Neural cell (in vitro differentiated cells): ENCODE measurements around the gene NUB1. TPM values are rescaled to one million over a fixed set of nuclear protein-coding genes. Genes with fewer than 3 reads are reported as not detected.
A peak's percentile ranks its signal among the peaks of the same experiment; 100 is the strongest.

Experiments
- H2AFZ ChIP-seq: fragments of 200-600, 300-800 bp; sonication (generic), shearing (Covaris generic); 2 replicates; pipeline ENCODE4 v1.6.0; 2014; ENCODE audit warnings: low read depth, mild to moderate bottlenecking, antibody characterized with exemption, low read length, moderate library complexity
- H3F3A ChIP-seq: fragments of 200-600 bp; shearing (Covaris generic); 2 replicates; pipeline ENCODE4 v1.6.1; 2016; ENCODE audit warnings: mild to moderate bottlenecking, moderate library complexity, mixed read lengths, antibody characterized with exemption, low read length; ENCODE audit not compliant: insufficient read depth, poor library complexity, severe bottlenecking
- H3K27ac ChIP-seq: fragments of 200-600, 300-800 bp; sonication (generic), shearing (Covaris generic); 2 replicates; pipeline ENCODE4 v1.5.1; 2014; ENCODE audit warnings: mild to moderate bottlenecking, low read length, moderate library complexity
- H3K27me3 ChIP-seq: fragments of 300-800, 200-600 bp; sonication (generic), shearing (Covaris generic); 2 replicates; pipeline ENCODE4 v1.6.0; 2014; ENCODE audit warnings: mild to moderate bottlenecking, low read depth, low read length, moderate library complexity; ENCODE audit not compliant: insufficient read depth
- H3K36me3 ChIP-seq: fragments of 300-800, 200-600 bp; sonication (generic), shearing (Covaris generic); 2 replicates; pipeline ENCODE4 v1.5.1; 2014; ENCODE audit warnings: mild to moderate bottlenecking, antibody characterized with exemption, low read length, moderate library complexity; ENCODE audit not compliant: insufficient read depth
- H3K4me2 ChIP-seq: fragments of 300-800, 200-600 bp; sonication (generic), shearing (Covaris generic); 2 replicates; pipeline ENCODE4 v1.6.0; 2014; ENCODE audit warnings: mild to moderate bottlenecking, low read length
- H3K4me3 ChIP-seq: fragments of 300-800, 200-600 bp; sonication (generic), shearing (Covaris generic); 2 replicates; pipeline ENCODE4 v1.5.1; 2014; ENCODE audit warnings: mild to moderate bottlenecking, low read length, moderate library complexity
- H3K79me2 ChIP-seq: fragments of 200-600 bp; shearing (Covaris generic); replicated peaks from 2 replicates; pipeline ENCODE4 v1.6.0; 2014; ENCODE audit warnings: mild to moderate bottlenecking, low read length, moderate library complexity; ENCODE audit not compliant: insufficient read depth
- H3K9ac ChIP-seq: fragments of 300-800, 200-600 bp; sonication (generic), shearing (Covaris generic); 2 replicates; pipeline ENCODE4 v1.6.1; 2016; ENCODE audit warnings: mild to moderate bottlenecking, low read length, mixed read lengths
- H3K9me2 ChIP-seq: fragments of 200-600 bp; shearing (Covaris generic); 2 replicates; pipeline ENCODE4 v1.6.1; 2016; ENCODE audit warnings: mild to moderate bottlenecking, low read length, mixed read lengths; ENCODE audit not compliant: insufficient read depth
- H3K9me3 ChIP-seq: fragments of 200-600, 300-800 bp; sonication (generic), shearing (Covaris generic); 2 replicates; pipeline ENCODE4 v1.6.1; 2016; ENCODE audit warnings: mild to moderate bottlenecking, mixed run types, low read length, moderate library complexity, mixed read lengths
- H4K20me1 ChIP-seq: fragments of 200-600 bp; shearing (Covaris generic); 2 replicates; pipeline ENCODE4 v1.6.1; 2016; ENCODE audit warnings: mild to moderate bottlenecking, mixed run types; ENCODE audit not compliant: insufficient read depth
- EP300 ChIP-seq: fragments of 450-650 bp; conservative IDR thresholded peaks from 2 replicates; pipeline ENCODE4 v1.6.1; 2014; ENCODE audit warnings: antibody characterized with exemption, mild to moderate bottlenecking, moderate library complexity; ENCODE audit not compliant: poor library complexity, severe bottlenecking
- EZH2 ChIP-seq: fragments of 200-600, 300-800 bp; shearing (Covaris generic), sonication (generic); IDR thresholded peaks from 2 replicates; pipeline ENCODE4 v1.6.1; 2014; ENCODE audit warnings: antibody characterized with exemption, low read length, borderline replicate concordance, mild to moderate bottlenecking; ENCODE audit not compliant: insufficient read depth, poor library complexity, severe bottlenecking
- MXI1 ChIP-seq: fragments of 450-650 bp; conservative IDR thresholded peaks from 2 replicates; pipeline ENCODE4 v1.6.1; 2014; ENCODE audit warnings: antibody characterized with exemption, mild to moderate bottlenecking; ENCODE audit not compliant: poor library complexity, severe bottlenecking
- POLR2AphosphoS5 ChIP-seq: IDR thresholded peaks from 2 replicates; pipeline ENCODE4 v1.6.1; 2012
- RAD21 ChIP-seq: fragments of 450-650 bp; conservative IDR thresholded peaks from 2 replicates; pipeline ENCODE4 v1.6.1; 2014; ENCODE audit warnings: antibody characterized with exemption, mild to moderate bottlenecking, moderate library complexity
- SMC3 ChIP-seq: fragments of 450-650 bp; conservative IDR thresholded peaks from 2 replicates; pipeline ENCODE4 v1.6.1; 2014; ENCODE audit warnings: antibody characterized with exemption, mild to moderate bottlenecking, moderate library complexity; ENCODE audit not compliant: poor library complexity
- TAF1 ChIP-seq: IDR thresholded peaks from 2 replicates; pipeline ENCODE4 v1.6.1; 2012; ENCODE audit warnings: low read depth
- polyA minus RNA-seq: library from RNA; depleted of rRNA, polyadenylated mRNA; stranded (reverse); fragments of >200 nt; gene quantifications from 2 replicates; pipeline ENCODE4 v1.2.3, GENCODE V29; 2014
- polyA plus RNA-seq: library from polyadenylated mRNA; depleted of rRNA; stranded (reverse); fragments of >200 nt; gene quantifications from 2 replicates; pipeline ENCODE4 v1.2.3, GENCODE V29; 2014
- TF ChIP-seq, protein P1 (sequence below): IDR thresholded peaks from 2 replicates; pipeline ENCODE4 v1.6.1; 2012; ENCODE audit warnings: borderline replicate concordance
- TF ChIP-seq, protein P2 (sequence below): fragments of 450-650 bp; IDR thresholded peaks from 2 replicates; pipeline ENCODE4 v1.5.1; 2014; ENCODE audit warnings: antibody characterized with exemption, mild to moderate bottlenecking, moderate library complexity; ENCODE audit not compliant: poor library complexity, severe bottlenecking

The NUB1 gene, protein sequence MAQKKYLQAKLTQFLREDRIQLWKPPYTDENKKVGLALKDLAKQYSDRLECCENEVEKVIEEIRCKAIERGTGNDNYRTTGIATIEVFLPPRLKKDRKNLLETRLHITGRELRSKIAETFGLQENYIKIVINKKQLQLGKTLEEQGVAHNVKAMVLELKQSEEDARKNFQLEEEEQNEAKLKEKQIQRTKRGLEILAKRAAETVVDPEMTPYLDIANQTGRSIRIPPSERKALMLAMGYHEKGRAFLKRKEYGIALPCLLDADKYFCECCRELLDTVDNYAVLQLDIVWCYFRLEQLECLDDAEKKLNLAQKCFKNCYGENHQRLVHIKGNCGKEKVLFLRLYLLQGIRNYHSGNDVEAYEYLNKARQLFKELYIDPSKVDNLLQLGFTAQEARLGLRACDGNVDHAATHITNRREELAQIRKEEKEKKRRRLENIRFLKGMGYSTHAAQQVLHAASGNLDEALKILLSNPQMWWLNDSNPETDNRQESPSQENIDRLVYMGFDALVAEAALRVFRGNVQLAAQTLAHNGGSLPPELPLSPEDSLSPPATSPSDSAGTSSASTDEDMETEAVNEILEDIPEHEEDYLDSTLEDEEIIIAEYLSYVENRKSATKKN
- 40.0 and 48.4 TPM in 2 replicates for polyA plus RNA-seq
- 38.2 and 41.1 TPM in 2 replicates for polyA minus RNA-seq

DNA sequence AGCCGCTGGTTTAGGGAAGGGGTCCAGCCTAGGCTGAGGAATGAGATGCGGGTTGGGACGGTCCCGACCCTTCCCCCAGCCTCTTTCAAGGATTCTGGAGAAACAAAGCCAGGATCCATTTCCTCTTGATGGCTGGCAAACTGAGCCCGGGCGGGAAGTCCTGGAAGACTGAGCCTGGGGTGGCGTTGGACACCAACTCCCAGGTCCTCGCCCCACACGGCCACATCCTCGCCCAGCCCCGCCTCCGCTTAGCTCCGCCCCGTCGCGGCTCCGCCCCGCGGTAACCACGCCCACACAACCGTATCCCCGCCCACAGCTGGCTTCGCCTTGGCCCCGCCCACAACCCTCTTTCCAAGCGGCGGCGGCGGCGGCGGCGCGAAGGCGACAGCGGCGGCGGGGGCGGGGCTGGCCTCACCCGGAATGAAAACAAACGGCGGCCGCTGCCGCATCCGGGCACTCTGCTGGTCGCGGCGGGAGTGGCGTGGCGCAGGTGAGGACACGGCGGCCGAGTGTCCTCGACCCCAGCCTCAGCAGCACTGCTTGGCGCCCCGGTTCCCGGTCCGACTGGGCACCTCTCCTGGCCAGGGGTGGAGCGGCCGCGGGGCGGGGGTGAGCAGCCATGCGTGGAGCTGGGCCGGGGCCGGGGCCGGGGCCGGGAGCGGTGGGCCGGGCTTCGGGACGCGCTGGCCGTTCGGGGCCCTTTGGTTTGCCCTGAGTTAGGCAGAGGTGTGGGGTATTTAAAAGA, at the start of gene NUB1:
Gene NUB1, plus strand, starts transcription at position 456 of the 745 bp plus-strand sequence. CDS start 3,538 bp downstream, outside the sequence.
- Histone ChIP-seq H3K9me2 (no peaks in the 10 kb centered on the region), H3K4me2 (peak within 1 kb of the TSS; percentile 59), H3K9ac (peak within 1 kb of the TSS; percentile 69), H3K27me3 (no peaks in the 10 kb centered on the region), H3F3A (no peaks in the 10 kb centered on the region), H3K4me3 (peak within 1 kb of the TSS; percentile 68), H2AFZ (peak within 1 kb of the TSS; percentile 84), H4K20me1 (no peaks in the 10 kb centered on the region), H3K27ac (peak within 1 kb of the TSS; percentile 9), H3K36me3 (peaks cover 6% of the 10 kb centered on the region), H3K9me3 (no peaks in the 10 kb centered on the region), H3K79me2 (peaks cover 3% of the 10 kb centered on the region)
- TF ChIP-seq EZH2 (no peak), SMC3 (peak; percentile 31), POLR2AphosphoS5 (peak; percentile 60), MXI1 (peak; percentile 85), TAF1 (no peak), RAD21 (no peak), EP300 (no peak)
- TF ChIP-seq, protein P1, sequence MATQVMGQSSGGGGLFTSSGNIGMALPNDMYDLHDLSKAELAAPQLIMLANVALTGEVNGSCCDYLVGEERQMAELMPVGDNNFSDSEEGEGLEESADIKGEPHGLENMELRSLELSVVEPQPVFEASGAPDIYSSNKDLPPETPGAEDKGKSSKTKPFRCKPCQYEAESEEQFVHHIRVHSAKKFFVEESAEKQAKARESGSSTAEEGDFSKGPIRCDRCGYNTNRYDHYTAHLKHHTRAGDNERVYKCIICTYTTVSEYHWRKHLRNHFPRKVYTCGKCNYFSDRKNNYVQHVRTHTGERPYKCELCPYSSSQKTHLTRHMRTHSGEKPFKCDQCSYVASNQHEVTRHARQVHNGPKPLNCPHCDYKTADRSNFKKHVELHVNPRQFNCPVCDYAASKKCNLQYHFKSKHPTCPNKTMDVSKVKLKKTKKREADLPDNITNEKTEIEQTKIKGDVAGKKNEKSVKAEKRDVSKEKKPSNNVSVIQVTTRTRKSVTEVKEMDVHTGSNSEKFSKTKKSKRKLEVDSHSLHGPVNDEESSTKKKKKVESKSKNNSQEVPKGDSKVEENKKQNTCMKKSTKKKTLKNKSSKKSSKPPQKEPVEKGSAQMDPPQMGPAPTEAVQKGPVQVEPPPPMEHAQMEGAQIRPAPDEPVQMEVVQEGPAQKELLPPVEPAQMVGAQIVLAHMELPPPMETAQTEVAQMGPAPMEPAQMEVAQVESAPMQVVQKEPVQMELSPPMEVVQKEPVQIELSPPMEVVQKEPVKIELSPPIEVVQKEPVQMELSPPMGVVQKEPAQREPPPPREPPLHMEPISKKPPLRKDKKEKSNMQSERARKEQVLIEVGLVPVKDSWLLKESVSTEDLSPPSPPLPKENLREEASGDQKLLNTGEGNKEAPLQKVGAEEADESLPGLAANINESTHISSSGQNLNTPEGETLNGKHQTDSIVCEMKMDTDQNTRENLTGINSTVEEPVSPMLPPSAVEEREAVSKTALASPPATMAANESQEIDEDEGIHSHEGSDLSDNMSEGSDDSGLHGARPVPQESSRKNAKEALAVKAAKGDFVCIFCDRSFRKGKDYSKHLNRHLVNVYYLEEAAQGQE = no peak
- TF ChIP-seq, protein P2, sequence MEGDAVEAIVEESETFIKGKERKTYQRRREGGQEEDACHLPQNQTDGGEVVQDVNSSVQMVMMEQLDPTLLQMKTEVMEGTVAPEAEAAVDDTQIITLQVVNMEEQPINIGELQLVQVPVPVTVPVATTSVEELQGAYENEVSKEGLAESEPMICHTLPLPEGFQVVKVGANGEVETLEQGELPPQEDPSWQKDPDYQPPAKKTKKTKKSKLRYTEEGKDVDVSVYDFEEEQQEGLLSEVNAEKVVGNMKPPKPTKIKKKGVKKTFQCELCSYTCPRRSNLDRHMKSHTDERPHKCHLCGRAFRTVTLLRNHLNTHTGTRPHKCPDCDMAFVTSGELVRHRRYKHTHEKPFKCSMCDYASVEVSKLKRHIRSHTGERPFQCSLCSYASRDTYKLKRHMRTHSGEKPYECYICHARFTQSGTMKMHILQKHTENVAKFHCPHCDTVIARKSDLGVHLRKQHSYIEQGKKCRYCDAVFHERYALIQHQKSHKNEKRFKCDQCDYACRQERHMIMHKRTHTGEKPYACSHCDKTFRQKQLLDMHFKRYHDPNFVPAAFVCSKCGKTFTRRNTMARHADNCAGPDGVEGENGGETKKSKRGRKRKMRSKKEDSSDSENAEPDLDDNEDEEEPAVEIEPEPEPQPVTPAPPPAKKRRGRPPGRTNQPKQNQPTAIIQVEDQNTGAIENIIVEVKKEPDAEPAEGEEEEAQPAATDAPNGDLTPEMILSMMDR = no peak

DNA sequence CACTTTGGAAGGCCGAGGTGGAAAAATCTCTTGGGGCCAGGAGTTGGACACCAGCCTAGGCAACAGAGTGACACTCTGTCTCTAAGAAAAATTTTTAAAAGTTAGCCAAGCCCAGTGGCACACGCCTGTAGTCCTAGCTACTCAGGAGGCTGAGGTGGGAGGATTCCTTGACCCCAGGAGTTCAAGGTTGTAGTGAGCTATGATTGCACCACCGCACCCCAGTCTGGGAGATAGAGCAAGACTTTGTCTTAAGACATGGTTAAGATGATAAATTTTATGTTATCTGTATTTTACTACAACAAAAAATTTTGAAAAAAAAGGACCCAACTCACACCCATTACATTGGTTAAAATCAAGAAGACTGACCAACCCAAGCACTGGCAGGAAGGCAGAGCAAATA, 48.8 kb upstream of the NUB1 start:
- Histone ChIP-seq H3K4me2 (no peak overlapping the region), H4K20me1 (no peaks in the 10 kb centered on the region), H3K27me3 (no peaks in the 10 kb centered on the region), H3K79me2 (no peaks in the 10 kb centered on the region), H2AFZ (no peak overlapping the region), H3K9me3 (no peaks in the 10 kb centered on the region), H3K9me2 (no peaks in the 10 kb centered on the region), H3K27ac (no peak overlapping the region), H3K4me3 (no peak overlapping the region), H3F3A (no peaks in the 10 kb centered on the region), H3K36me3 (no peaks in the 10 kb centered on the region), H3K9ac (no peak overlapping the region)
- no peak for TF ChIP-seq EP300
- TF ChIP-seq TAF1 = no peak
- no peak for TF ChIP-seq EZH2
- TF ChIP-seq, protein P1 = no peak
- no peak for TF ChIP-seq RAD21
- no peak for TF ChIP-seq MXI1
- TF ChIP-seq POLR2AphosphoS5 = no peak
- no peak for TF ChIP-seq SMC3
- TF ChIP-seq, protein P2 = no peak
